GM19328 (cell line): Measurements from ENCODE around the gene DTL.

Experiments used
- ATAC-seq: cut with Tn5 transposase; IDR thresholded peaks from one replicate; pipeline ENCODE4 v1.9.1; 2021; ENCODE audit warnings: mild to moderate bottlenecking, moderate library complexity; ENCODE audit not compliant: unreplicated experiment

Gene DTL

GRCh38 chr1:212124690-212125582, 89.4 kb downstream of the DTL start:
- ATAC-seq, result no peak

- no peak for ATAC-seq
Measured at GRCh38 chr1:212125654-212126053, 90.1 kb downstream of the DTL start.

GRCh38 chr1:212127221-212127620, 91.7 kb downstream of the DTL start:
- ATAC-seq, result no peak

GRCh38 chr1:212129781-212130180, 94.2 kb downstream of the DTL start:
- ATAC-seq, result no peak

- ATAC-seq, result no peak
Measured at GRCh38 chr1:212132025-212132424, 96.5 kb downstream of the DTL start.

GRCh38 chr1:212133319-212133718, 97.8 kb downstream of the DTL start:
- ATAC-seq, result no peak

- no peak for ATAC-seq
Measured at GRCh38 chr1:212135166-212135565, 99.6 kb downstream of the DTL start.

- ATAC-seq, result no peak
Measured at GRCh38 chr1:212137854-212138253, 102.3 kb downstream of the DTL start.

- no peak for ATAC-seq
Measured at GRCh38 chr1:212138457-212138856, 102.9 kb downstream of the DTL start.

GRCh38 chr1:212139526-212140135, 104.1 kb downstream of the DTL start:
- no peak for ATAC-seq

- no peak for ATAC-seq
Measured at GRCh38 chr1:212141404-212141803, 105.9 kb downstream of the DTL start.

GRCh38 chr1:212142883-212143530, 107.5 kb downstream of the DTL start:
- no peak for ATAC-seq

GRCh38 chr1:212147581-212148033, 112.1 kb downstream of the DTL start:
- no peak for ATAC-seq

GRCh38 chr1:212149566-212149965, 114.0 kb downstream of the DTL start:
- ATAC-seq, result no peak

- no peak for ATAC-seq
Measured at GRCh38 chr1:212152308-212152693, 116.8 kb downstream of the DTL start.

- no peak for ATAC-seq
Measured at GRCh38 chr1:212152869-212153268, 117.3 kb downstream of the DTL start.

GRCh38 chr1:212153635-212154034, 118.1 kb downstream of the DTL start:
- ATAC-seq, result no peak
